Progenitor cell of endocrine pancreas (in vitro differentiated cells): ENCODE measurements around the gene GSK3B. TPM values are rescaled to one million over a fixed set of nuclear protein-coding genes. Genes with fewer than 3 reads are reported as not detected.

Experiments
- DNase-seq: peaks from one replicate; pipeline ENCODE4 v3.0.0; 2021; ENCODE audit warnings: low spot score; ENCODE audit not compliant: unreplicated experiment
- H3K27ac Mint-ChIP-seq: 2 replicates; pipeline ENCODE4 v1.8.0; 2021; ENCODE audit warnings: mild to moderate bottlenecking, moderate library complexity, mixed read lengths
- H3K27me3 Mint-ChIP-seq: 2 replicates; pipeline ENCODE4 v1.8.0; 2021; ENCODE audit warnings: mixed read lengths
- H3K36me3 Mint-ChIP-seq: 2 replicates; pipeline ENCODE4 v1.8.0; 2022; ENCODE audit warnings: mixed read lengths; ENCODE audit not compliant: insufficient read depth
- H3K4me1 Mint-ChIP-seq: 2 replicates; pipeline ENCODE4 v1.8.0; 2021; ENCODE audit warnings: low read depth, mixed read lengths
- H3K4me3 Mint-ChIP-seq: 2 replicates; pipeline ENCODE4 v1.8.0; 2021; ENCODE audit warnings: low read depth, mild to moderate bottlenecking, moderate library complexity, mixed read lengths
- H3K9me3 Mint-ChIP-seq: 2 replicates; pipeline ENCODE4 v1.8.0; 2021; ENCODE audit warnings: low read depth, mixed read lengths
- CTCF ChIP-seq: fragments of 200-600 bp; sonication (generic); IDR thresholded peaks from one replicate; pipeline ENCODE4 v1.5.0; 2021; ENCODE audit warnings: antibody characterized with exemption, mild to moderate bottlenecking; ENCODE audit not compliant: unreplicated experiment
- total RNA-seq: library from RNA; stranded (reverse); gene quantifications from 2 replicates; pipeline ENCODE4 v1.2.1, GENCODE V29; 2021

The GSK3B gene
- total RNA-seq, 1 donor from 2014 or later, result 80.0 TPM

- Mint-ChIP-seq H3K4me1 (peaks cover 16% of the 10 kb centered on the region), H3K9me3 (no peaks in the 10 kb centered on the region), H3K36me3 (no peaks in the 10 kb centered on the region), H3K27ac (no peak overlapping the region), H3K27me3 (no peaks in the 10 kb centered on the region), H3K4me3 (no peak overlapping the region)
- TF ChIP-seq CTCF, result no peak
- no peak for DNase-seq
These were observed 1.8 kb downstream of the GSK3B start for GRCh38 chr3:120092474-120092873.

GRCh38 chr3:120090422-120090821, 3.8 kb downstream of the GSK3B start:
- Mint-ChIP-seq H3K4me1 (peaks cover 10% of the 10 kb centered on the region), H3K9me3 (no peaks in the 10 kb centered on the region), H3K27me3 (no peaks in the 10 kb centered on the region), H3K36me3 (no peaks in the 10 kb centered on the region), H3K27ac (no peak overlapping the region), H3K4me3 (no peak overlapping the region)
- no peak for TF ChIP-seq CTCF
- no peak for DNase-seq

GRCh38 chr3:120089089-120089488, 5.2 kb downstream of the GSK3B start:
- no peak for TF ChIP-seq CTCF
- H3K9me3 Mint-ChIP-seq, result no peaks in the 10 kb centered on the region
- H3K4me3 Mint-ChIP-seq, result no peak overlapping the region
- peaks cover 2% of the 10 kb centered on the region for H3K36me3 Mint-ChIP-seq
- H3K4me1 Mint-ChIP-seq, result peaks cover 12% of the 10 kb centered on the region
- DNase-seq, result no peak
- no peaks in the 10 kb centered on the region for H3K27me3 Mint-ChIP-seq
- H3K27ac Mint-ChIP-seq, result no peak overlapping the region

GRCh38 chr3:120088622-120089021, 5.6 kb downstream of the GSK3B start:
- TF ChIP-seq CTCF, result no peak
- no peak overlapping the region for H3K4me3 Mint-ChIP-seq
- H3K36me3 Mint-ChIP-seq, result peaks cover 2% of the 10 kb centered on the region
- H3K27me3 Mint-ChIP-seq, result no peaks in the 10 kb centered on the region
- peaks cover 14% of the 10 kb centered on the region for H3K4me1 Mint-ChIP-seq
- DNase-seq, result no peak
- H3K9me3 Mint-ChIP-seq, result no peaks in the 10 kb centered on the region
- no peak overlapping the region for H3K27ac Mint-ChIP-seq

- no peaks in the 10 kb centered on the region for H3K27me3 Mint-ChIP-seq
- peaks cover 16% of the 10 kb centered on the region for H3K4me1 Mint-ChIP-seq
- no peak overlapping the region for H3K27ac Mint-ChIP-seq
- H3K36me3 Mint-ChIP-seq, result peaks cover 7% of the 10 kb centered on the region
- H3K9me3 Mint-ChIP-seq, result peaks cover 4% of the 10 kb centered on the region
- TF ChIP-seq CTCF, result no peak
- H3K4me3 Mint-ChIP-seq, result no peak overlapping the region
- no peak for DNase-seq
These were observed 12.5 kb downstream of the GSK3B start for GRCh38 chr3:120081719-120082118.

GRCh38 chr3:120080836-120081235, 13.4 kb downstream of the GSK3B start:
- H3K27me3 Mint-ChIP-seq, result no peaks in the 10 kb centered on the region
- H3K4me1 Mint-ChIP-seq, result peaks cover 14% of the 10 kb centered on the region
- TF ChIP-seq CTCF, result no peak
- no peak overlapping the region for H3K27ac Mint-ChIP-seq
- peaks cover 8% of the 10 kb centered on the region for H3K9me3 Mint-ChIP-seq
- H3K36me3 Mint-ChIP-seq, result peaks cover 12% of the 10 kb centered on the region
- H3K4me3 Mint-ChIP-seq, result no peak overlapping the region
- DNase-seq, result no peak
